ENCODE data around the gene AQP9. TPM values are rescaled to one million over a fixed set of nuclear protein-coding genes. Genes with fewer than 3 reads are reported as not detected.

Gene AQP9
- total RNA-seq, 1 donor from 2014 or later = not detected

DNA sequence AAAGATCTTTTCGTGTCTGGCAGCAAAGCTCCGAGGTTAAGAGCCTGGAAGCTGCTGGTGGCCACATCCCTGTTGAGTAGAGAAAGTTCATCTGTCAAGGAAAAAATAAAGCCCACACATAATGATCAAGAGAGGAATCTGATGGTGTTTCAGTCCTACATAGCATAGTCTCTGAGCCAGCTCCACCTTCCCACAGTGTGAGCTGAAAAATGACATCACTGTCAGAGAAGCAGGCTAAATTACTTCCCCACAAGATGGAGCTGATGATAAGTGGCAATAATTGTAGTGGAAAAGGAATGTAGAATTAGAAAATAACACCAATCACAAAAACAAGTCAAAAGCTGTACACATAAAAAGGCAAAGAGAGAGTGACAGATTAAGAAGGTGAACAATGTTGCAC lies 84.5 kb downstream of the AQP9 start:
- Mint-ChIP-seq H3K36me3 (ENCODE audit: low read depth, unreplicated experiment) (no peaks in the 10 kb centered on the region), H3K9me3 (ENCODE audit: unreplicated experiment) (no peaks in the 10 kb centered on the region), H3K4me3 (ENCODE audit: unreplicated experiment) (no peak overlapping the region), H3K27me3 (ENCODE audit: low read depth, unreplicated experiment) (no peaks in the 10 kb centered on the region), H3K4me1 (ENCODE audit: low read depth, unreplicated experiment) (no peaks in the 10 kb centered on the region), H3K27ac (ENCODE audit: unreplicated experiment) (peak overlapping the region; percentile 92)
- no peak for TF ChIP-seq CTCF (IDR thresholded peaks at IDR 0.05; ENCODE audit: insufficient read depth, low read depth, low read length)
- no peak for TF ChIP-seq EZH2 (IDR thresholded peaks at IDR 0.05; ENCODE audit: insufficient read depth, low read length)
- H3K27ac ChIP-seq (ENCODE audit: low read depth, low read length) = no peak overlapping the region
- no peak overlapping the region for H3K4me2 ChIP-seq (ENCODE audit: low read length)
- no peaks in the 10 kb centered on the region for H4K20me1 ChIP-seq (ENCODE audit: insufficient read depth, low read length)
- no peak for FAIRE-seq
- H3K79me2 ChIP-seq (ENCODE audit: insufficient read depth, low read length) = no peaks in the 10 kb centered on the region
- H3K27me3 ChIP-seq (ENCODE audit: insufficient read depth, low read length) = no peaks in the 10 kb centered on the region
- H3K4me1 ChIP-seq (ENCODE audit: insufficient read depth, low read length) = no peaks in the 10 kb centered on the region
- no peaks in the 10 kb centered on the region for H3K9me3 ChIP-seq (ENCODE audit: insufficient read depth, low read depth, low read length)
- no peaks in the 10 kb centered on the region for H3K36me3 ChIP-seq (ENCODE audit: insufficient read depth, low read length)
- no peak overlapping the region for H2AFZ ChIP-seq (ENCODE audit: low read depth, low read length)
- H3K9ac ChIP-seq (ENCODE audit: low read length) = no peak overlapping the region
- DNase-seq (ENCODE audit: low read depth) = peak; percentile 32
- H3K4me3 ChIP-seq (ENCODE audit: insufficient read depth, low read depth, low read length) = no peak overlapping the region

DNA sequence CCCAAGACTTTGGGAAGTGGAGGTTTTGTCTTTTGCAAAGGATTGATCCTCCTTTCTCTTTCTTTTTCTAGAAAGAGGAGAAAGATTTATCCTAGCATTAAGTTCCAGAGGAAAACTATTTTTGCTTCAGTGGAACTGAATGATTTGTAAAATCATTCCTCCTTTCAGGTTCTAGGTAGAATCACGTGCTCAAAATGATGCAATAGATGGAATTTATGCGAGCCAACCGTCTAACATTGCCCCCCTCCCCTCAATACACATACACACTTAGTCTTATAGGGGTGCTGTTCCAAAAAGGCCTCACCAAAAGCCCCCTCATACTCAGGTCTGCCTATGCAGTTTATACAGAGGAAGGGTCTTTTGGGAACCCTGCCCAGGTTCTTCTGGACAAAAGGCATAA lies 85.3 kb downstream of the AQP9 start:
- no peaks in the 10 kb centered on the region for H3K36me3 ChIP-seq (ENCODE audit: insufficient read depth, low read length)
- no peak for FAIRE-seq
- Mint-ChIP-seq H3K27me3 (ENCODE audit: low read depth, unreplicated experiment) (no peaks in the 10 kb centered on the region), H3K27ac (ENCODE audit: unreplicated experiment) (no peak overlapping the region), H3K36me3 (ENCODE audit: low read depth, unreplicated experiment) (no peaks in the 10 kb centered on the region), H3K9me3 (ENCODE audit: unreplicated experiment) (no peaks in the 10 kb centered on the region), H3K4me3 (ENCODE audit: unreplicated experiment) (no peak overlapping the region), H3K4me1 (ENCODE audit: low read depth, unreplicated experiment) (peaks cover 5% of the 10 kb centered on the region)
- no peak overlapping the region for H3K4me2 ChIP-seq (ENCODE audit: low read length)
- no peak overlapping the region for H3K27ac ChIP-seq (ENCODE audit: low read depth, low read length)
- no peak for DNase-seq (ENCODE audit: low read depth)
- no peak overlapping the region for H3K9ac ChIP-seq (ENCODE audit: low read length)
- no peaks in the 10 kb centered on the region for H4K20me1 ChIP-seq (ENCODE audit: insufficient read depth, low read length)
- no peak overlapping the region for H2AFZ ChIP-seq (ENCODE audit: low read depth, low read length)
- H3K4me3 ChIP-seq (ENCODE audit: insufficient read depth, low read depth, low read length) = no peak overlapping the region
- H3K4me1 ChIP-seq (ENCODE audit: insufficient read depth, low read length) = peaks cover 5% of the 10 kb centered on the region
- no peaks in the 10 kb centered on the region for H3K9me3 ChIP-seq (ENCODE audit: insufficient read depth, low read depth, low read length)
- H3K27me3 ChIP-seq (ENCODE audit: insufficient read depth, low read length) = no peaks in the 10 kb centered on the region
- TF ChIP-seq EZH2 (IDR thresholded peaks at IDR 0.05; ENCODE audit: insufficient read depth, low read length) (no peak), CTCF (IDR thresholded peaks at IDR 0.05; ENCODE audit: insufficient read depth, low read depth, low read length) (no peak)
- H3K79me2 ChIP-seq (ENCODE audit: insufficient read depth, low read length) = no peaks in the 10 kb centered on the region

- Histone ChIP-seq H3K4me2 (ENCODE audit: low read length) (no peak overlapping the region), H3K4me3 (ENCODE audit: insufficient read depth, low read depth, low read length) (no peak overlapping the region), H3K36me3 (ENCODE audit: insufficient read depth, low read length) (no peaks in the 10 kb centered on the region), H3K27me3 (ENCODE audit: insufficient read depth, low read length) (no peaks in the 10 kb centered on the region), H4K20me1 (ENCODE audit: insufficient read depth, low read length) (no peaks in the 10 kb centered on the region), H3K79me2 (ENCODE audit: insufficient read depth, low read length) (no peaks in the 10 kb centered on the region), H2AFZ (ENCODE audit: low read depth, low read length) (peak overlapping the region; percentile 32), H3K4me1 (ENCODE audit: insufficient read depth, low read length) (peaks cover 11% of the 10 kb centered on the region), H3K9me3 (ENCODE audit: insufficient read depth, low read depth, low read length) (no peaks in the 10 kb centered on the region), H3K9ac (ENCODE audit: low read length) (no peak overlapping the region), H3K27ac (ENCODE audit: low read depth, low read length) (no peak overlapping the region)
- H3K4me3 Mint-ChIP-seq (ENCODE audit: unreplicated experiment) = no peak overlapping the region
- H3K9me3 Mint-ChIP-seq (ENCODE audit: unreplicated experiment) = no peaks in the 10 kb centered on the region
- TF ChIP-seq EZH2 (IDR thresholded peaks at IDR 0.05; ENCODE audit: insufficient read depth, low read length) = no peak
- no peak for TF ChIP-seq CTCF (IDR thresholded peaks at IDR 0.05; ENCODE audit: insufficient read depth, low read depth, low read length)
- no peak overlapping the region for H3K27ac Mint-ChIP-seq (ENCODE audit: unreplicated experiment)
- no peaks in the 10 kb centered on the region for H3K27me3 Mint-ChIP-seq (ENCODE audit: low read depth, unreplicated experiment)
- H3K4me1 Mint-ChIP-seq (ENCODE audit: low read depth, unreplicated experiment) = peaks cover 11% of the 10 kb centered on the region
- H3K36me3 Mint-ChIP-seq (ENCODE audit: low read depth, unreplicated experiment) = no peaks in the 10 kb centered on the region
- DNase-seq (ENCODE audit: low read depth) (no peak), FAIRE-seq (no peak)
These were observed 85.9 kb downstream of the AQP9 start for GRCh38 chr15:58224068-58224467.
